ENCODE data around the gene U2AF1L4. TPM values are rescaled to one million over a fixed set of nuclear protein-coding genes. Genes with fewer than 3 reads are reported as not detected.

The U2AF1L4 gene
- total RNA-seq, 6 experiments from 2014 or later, result 18.0 to 20.8 (median 18.7) TPM

GRCh38 chr19:35739275-35740107, 5.7 kb downstream of the U2AF1L4 start:
- Mint-ChIP-seq H3K27me3 (ENCODE audit: insufficient read depth) (peaks cover 11% of the 10 kb centered on the region), H3K4me1 (ENCODE audit: low read depth) (peaks cover 23% of the 10 kb centered on the region), H3K36me3 (ENCODE audit: low read depth) (peaks cover 13% of the 10 kb centered on the region), H3K9me3 (no peaks in the 10 kb centered on the region), H3K27ac (peak overlapping the region; percentile 54), H3K4me3 (peak overlapping the region; percentile 64)
- no peak for DNase-seq
- no peak for TF ChIP-seq CTCF (IDR thresholded peaks at IDR 0.05)

GRCh38 chr19:35738887-35739229, 6.4 kb downstream of the U2AF1L4 start:
- TF ChIP-seq CTCF (IDR thresholded peaks at IDR 0.05), result no peak
- Mint-ChIP-seq H3K36me3 (ENCODE audit: low read depth) (peaks cover 13% of the 10 kb centered on the region), H3K9me3 (no peaks in the 10 kb centered on the region), H3K27ac (no peak overlapping the region), H3K4me1 (ENCODE audit: low read depth) (peaks cover 18% of the 10 kb centered on the region), H3K4me3 (no peak overlapping the region), H3K27me3 (ENCODE audit: insufficient read depth) (peaks cover 15% of the 10 kb centered on the region)
- no peak for DNase-seq

GRCh38 chr19:35738021-35738886, 7.0 kb downstream of the U2AF1L4 start:
- Mint-ChIP-seq H3K9me3 (no peaks in the 10 kb centered on the region), H3K4me1 (ENCODE audit: low read depth) (peaks cover 18% of the 10 kb centered on the region), H3K27me3 (ENCODE audit: insufficient read depth) (peaks cover 15% of the 10 kb centered on the region), H3K4me3 (no peak overlapping the region), H3K27ac (no peak overlapping the region), H3K36me3 (ENCODE audit: low read depth) (peaks cover 13% of the 10 kb centered on the region)
- no peak for DNase-seq
- TF ChIP-seq CTCF (IDR thresholded peaks at IDR 0.05), result no peak

- Mint-ChIP-seq H3K27ac (no peak overlapping the region), H3K4me1 (ENCODE audit: low read depth) (peaks cover 16% of the 10 kb centered on the region), H3K36me3 (ENCODE audit: low read depth) (peaks cover 9% of the 10 kb centered on the region), H3K4me3 (no peak overlapping the region), H3K27me3 (ENCODE audit: insufficient read depth) (peaks cover 15% of the 10 kb centered on the region), H3K9me3 (no peaks in the 10 kb centered on the region)
- no peak for DNase-seq
- TF ChIP-seq CTCF (IDR thresholded peaks at IDR 0.05), result peak; percentile 60
Measured at GRCh38 chr19:35736913-35737886, 8.0 kb downstream of the U2AF1L4 start.

GRCh38 chr19:35734889-35735288, 10.3 kb downstream of the U2AF1L4 start:
- Mint-ChIP-seq H3K36me3 (ENCODE audit: low read depth) (peaks cover 16% of the 10 kb centered on the region), H3K27me3 (ENCODE audit: insufficient read depth) (peaks cover 10% of the 10 kb centered on the region), H3K4me1 (ENCODE audit: low read depth) (peaks cover 8% of the 10 kb centered on the region; the same call in 1 of the 2 replicates), H3K9me3 (no peaks in the 10 kb centered on the region), H3K4me3 (no peak overlapping the region), H3K27ac (no peak overlapping the region)
- DNase-seq, result no peak
- TF ChIP-seq CTCF (IDR thresholded peaks at IDR 0.05), result no peak

Measured in HFFc6 (cell line).